ENCODE data around the gene RPUSD2.

DNA sequence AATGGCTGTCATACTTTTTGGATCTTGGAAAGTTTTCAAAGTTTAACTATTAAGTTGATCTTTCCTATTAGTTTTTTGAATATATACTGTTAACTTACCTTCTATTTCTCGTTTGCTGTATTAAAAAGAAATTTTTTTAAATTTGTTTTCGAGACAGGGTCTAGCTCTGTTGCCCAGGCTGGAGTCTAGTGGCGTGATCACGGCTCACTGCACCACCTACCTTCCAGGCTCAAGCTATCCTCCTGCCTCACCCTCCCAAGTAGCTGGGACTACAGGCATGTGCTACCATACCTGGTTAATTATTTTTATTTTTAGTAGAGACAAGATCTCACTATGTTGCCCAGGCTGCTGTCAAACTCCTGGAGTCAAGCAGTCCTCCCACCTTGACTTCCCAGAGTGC, 29.6 kb downstream of the RPUSD2 start:
- TF ChIP-seq CTCF (IDR thresholded peaks at IDR 0.05; ENCODE audit: insufficient read depth, low read length) (no peak), POLR2AphosphoS5 (IDR thresholded peaks at IDR 0.05; ENCODE audit: low read depth) (no peak), SPI1 (IDR thresholded peaks at IDR 0.05; ENCODE audit: borderline replicate concordance, low read depth) (no peak), GABPA (IDR thresholded peaks at IDR 0.05; ENCODE audit: low read depth) (no peak)
- TF ChIP-seq, protein P1, sequence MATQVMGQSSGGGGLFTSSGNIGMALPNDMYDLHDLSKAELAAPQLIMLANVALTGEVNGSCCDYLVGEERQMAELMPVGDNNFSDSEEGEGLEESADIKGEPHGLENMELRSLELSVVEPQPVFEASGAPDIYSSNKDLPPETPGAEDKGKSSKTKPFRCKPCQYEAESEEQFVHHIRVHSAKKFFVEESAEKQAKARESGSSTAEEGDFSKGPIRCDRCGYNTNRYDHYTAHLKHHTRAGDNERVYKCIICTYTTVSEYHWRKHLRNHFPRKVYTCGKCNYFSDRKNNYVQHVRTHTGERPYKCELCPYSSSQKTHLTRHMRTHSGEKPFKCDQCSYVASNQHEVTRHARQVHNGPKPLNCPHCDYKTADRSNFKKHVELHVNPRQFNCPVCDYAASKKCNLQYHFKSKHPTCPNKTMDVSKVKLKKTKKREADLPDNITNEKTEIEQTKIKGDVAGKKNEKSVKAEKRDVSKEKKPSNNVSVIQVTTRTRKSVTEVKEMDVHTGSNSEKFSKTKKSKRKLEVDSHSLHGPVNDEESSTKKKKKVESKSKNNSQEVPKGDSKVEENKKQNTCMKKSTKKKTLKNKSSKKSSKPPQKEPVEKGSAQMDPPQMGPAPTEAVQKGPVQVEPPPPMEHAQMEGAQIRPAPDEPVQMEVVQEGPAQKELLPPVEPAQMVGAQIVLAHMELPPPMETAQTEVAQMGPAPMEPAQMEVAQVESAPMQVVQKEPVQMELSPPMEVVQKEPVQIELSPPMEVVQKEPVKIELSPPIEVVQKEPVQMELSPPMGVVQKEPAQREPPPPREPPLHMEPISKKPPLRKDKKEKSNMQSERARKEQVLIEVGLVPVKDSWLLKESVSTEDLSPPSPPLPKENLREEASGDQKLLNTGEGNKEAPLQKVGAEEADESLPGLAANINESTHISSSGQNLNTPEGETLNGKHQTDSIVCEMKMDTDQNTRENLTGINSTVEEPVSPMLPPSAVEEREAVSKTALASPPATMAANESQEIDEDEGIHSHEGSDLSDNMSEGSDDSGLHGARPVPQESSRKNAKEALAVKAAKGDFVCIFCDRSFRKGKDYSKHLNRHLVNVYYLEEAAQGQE (IDR thresholded peaks at IDR 0.05; ENCODE audit: insufficient replicate concordance, low read depth), result no peak
